SK-N-SH (cell line): ENCODE measurements around the gene CDKAL1. TPM values are rescaled to one million over a fixed set of nuclear protein-coding genes. Genes with fewer than 3 reads are reported as not detected.
A peak's percentile ranks its signal among the peaks of the same experiment; 100 is the strongest.

Experiments
- CTCF ChIA-PET: fragments of 300-600, 350-600 bp; formaldehyde crosslinking; extraction: SDS; loops from one replicate; lab custom pipeline; 2021; lab: Yijun Ruan, JAX
- POLR2A ChIA-PET: fragments of 350-600 bp; sonication (Branson Sonifier 250); formaldehyde crosslinking; extraction: SDS; loops from one replicate; lab custom pipeline; 2020; ENCODE audit warnings: antibody characterized with exemption, inconsistent platforms; lab: Yijun Ruan, JAX
- DNase-seq: peaks from one replicate; pipeline ENCODE4 v3.0.0; 2012
- H2AFZ ChIP-seq: fragments of 200-600 bp; sonication (generic); 2 replicates; pipeline ENCODE4 v1.8.1; 2016; ENCODE audit warnings: antibody characterized with exemption, mild to moderate bottlenecking, low read depth
- H3F3A ChIP-seq: fragments of 200-600 bp; sonication (generic); replicated peaks from 2 replicates; pipeline ENCODE3; 2016; ENCODE audit warnings: antibody characterized with exemption, mild to moderate bottlenecking; ENCODE audit not compliant: insufficient read depth
- H3K27ac ChIP-seq, 2 experiments: fragments of 200-500 bp in 1 of 2; fragments of 200-600 bp in 1 of 2; sonication (Bioruptor generic) in 1 of 2; sonication (generic), shearing (Covaris generic) in 1 of 2; 2 replicates each; pipeline versions ENCODE4 v1.5.1 to v1.6.1; 2014 to 2016; ENCODE audit warnings: low read depth in 2 of 2, inconsistent platforms in 1 of 2, low read length in 1 of 2, mild to moderate bottlenecking in 1 of 2, mixed read lengths in 1 of 2
- H3K27me3 ChIP-seq: fragments of 200-600 bp; sonication (generic), shearing (Covaris generic); 2 replicates; pipeline ENCODE4 v1.6.1; 2016; ENCODE audit warnings: mixed run types; ENCODE audit not compliant: insufficient read depth
- H3K36me3 ChIP-seq, 2 experiments: fragments of 200-500 bp in 1 of 2; fragments of 200-600 bp in 1 of 2; sonication (Bioruptor generic) in 1 of 2; sonication (generic) in 1 of 2; replicated peaks in 1 of 2; 2 replicates each; pipeline versions ENCODE3 to v1.5.1; 2014 to 2016; ENCODE audit warnings: low read length in 1 of 2, mild to moderate bottlenecking in 1 of 2; ENCODE audit not compliant: insufficient read depth in 2 of 2, control insufficient read depth in 1 of 2
- H3K4me1 ChIP-seq, 2 experiments: fragments of 200-500 bp in 1 of 2; fragments of 200-600 bp in 1 of 2; sonication (Bioruptor generic) in 1 of 2; sonication (generic), shearing (Covaris generic) in 1 of 2; 2 replicates each; pipeline versions ENCODE4 v1.5.1 to v1.6.1; 2014 to 2016; ENCODE audit warnings: low read depth in 1 of 2, low read length in 1 of 2, mixed run types in 1 of 2; ENCODE audit not compliant: insufficient read depth in 2 of 2, control insufficient read depth in 1 of 2
- H3K4me2 ChIP-seq: fragments of 200-600 bp; sonication (generic), shearing (Covaris generic); 2 replicates; pipeline ENCODE4 v1.6.1; 2017; ENCODE audit warnings: mixed run types
- H3K4me3 ChIP-seq, 2 experiments: fragments of 200-500 bp in 1 of 2; fragments of 200-600 bp in 1 of 2; sonication (Bioruptor generic) in 1 of 2; sonication (generic), shearing (Covaris generic) in 1 of 2; 2 replicates each; pipeline versions ENCODE4 v1.5.1 to v1.8.1; 2014 to 2016; ENCODE audit warnings: low read depth in 2 of 2, inconsistent platforms in 1 of 2, low read length in 1 of 2, mild to moderate bottlenecking in 1 of 2, mixed read lengths in 1 of 2, moderate library complexity in 1 of 2
- H3K79me2 ChIP-seq: fragments of 200-600 bp; sonication (generic); 2 replicates; pipeline ENCODE4 v1.8.1; 2017; ENCODE audit warnings: mild to moderate bottlenecking; ENCODE audit not compliant: insufficient read depth
- H3K9ac ChIP-seq: fragments of 200-600 bp; sonication (generic); 2 replicates; pipeline ENCODE4 v1.6.1; 2017; ENCODE audit warnings: mixed run types
- H3K9me2 ChIP-seq: fragments of 200-600 bp; sonication (generic); 2 replicates; pipeline ENCODE4 v1.6.1; 2017; ENCODE audit warnings: mixed run types
- H3K9me3 ChIP-seq: fragments of 200-600 bp; sonication (generic); 2 replicates; pipeline ENCODE4 v1.6.1; 2017; ENCODE audit warnings: mixed run types, mild to moderate bottlenecking, moderate library complexity
- H4K20me1 ChIP-seq: fragments of 200-600 bp; sonication (generic); 2 replicates; pipeline ENCODE4 v1.6.1; 2017; ENCODE audit warnings: mild to moderate bottlenecking, mixed run types; ENCODE audit not compliant: insufficient read depth
- EP300 ChIP-seq, 2 experiments: IDR thresholded peaks; 2 replicates each; pipeline versions ENCODE4 v1.4.0 to v1.6.1; 2012; ENCODE audit warnings: borderline replicate concordance in 1 of 2, low read depth in 1 of 2, low read length in 1 of 2
- EZH2phosphoT487 ChIP-seq: fragments of 200-600 bp; sonication (generic); IDR thresholded peaks from 2 replicates; pipeline ENCODE4 v1.6.1; 2017; ENCODE audit warnings: low read depth, mixed run types, mild to moderate bottlenecking, antibody characterized with exemption, moderate library complexity, borderline replicate concordance
- FOXJ3 ChIP-seq: sonication (generic); formaldehyde crosslinking; IDR thresholded peaks from 2 replicates; pipeline ENCODE4 v1.5.1; 2020; ENCODE audit warnings: mild to moderate bottlenecking, missing genetic modification reagents
- FOXM1 ChIP-seq: IDR thresholded peaks from 2 replicates; pipeline ENCODE4 v1.4.0; 2012; ENCODE audit warnings: low read depth, mild to moderate bottlenecking
- GATA2 ChIP-seq: sonication (generic); formaldehyde crosslinking; IDR thresholded peaks from 2 replicates; pipeline ENCODE4 v1.5.0; 2020; ENCODE audit warnings: mild to moderate bottlenecking, missing genetic modification reagents
- MXI1 ChIP-seq: IDR thresholded peaks from 2 replicates; pipeline ENCODE4 v1.6.1; 2012; ENCODE audit warnings: mild to moderate bottlenecking, low read depth, low read length, improper control_type of control experiment
- NRF1 ChIP-seq: IDR thresholded peaks from 2 replicates; pipeline ENCODE4 v1.6.1; 2012; ENCODE audit warnings: low read depth, mild to moderate bottlenecking, low read length
- RAD21 ChIP-seq: IDR thresholded peaks from 2 replicates; pipeline ENCODE4 v1.6.1; 2012; ENCODE audit warnings: mild to moderate bottlenecking, low read length
- RCOR1 ChIP-seq: fragments of 150-350 bp; IDR thresholded peaks from 2 replicates; pipeline ENCODE4 v1.6.1; 2017; ENCODE audit warnings: antibody characterized with exemption, low read length
- RXRA ChIP-seq: IDR thresholded peaks from 2 replicates; pipeline ENCODE4 v1.4.0; 2012; ENCODE audit warnings: low read depth, mild to moderate bottlenecking, borderline replicate concordance
- SIN3A ChIP-seq: IDR thresholded peaks from 2 replicates; pipeline ENCODE4 v1.6.1; 2012; ENCODE audit warnings: low read depth, mild to moderate bottlenecking, low read length, moderate library complexity, borderline replicate concordance
- SMC3 ChIP-seq: IDR thresholded peaks from 2 replicates; pipeline ENCODE4 v1.6.1; 2012; ENCODE audit warnings: low read depth, low read length, improper control_type of control experiment
- TEAD4 ChIP-seq: IDR thresholded peaks from 2 replicates; pipeline ENCODE4 v1.4.0; 2012; ENCODE audit warnings: mild to moderate bottlenecking, borderline replicate concordance; ENCODE audit not compliant: insufficient read depth
- WGBS: methylation state at CpG from one replicate; pipeline ENCODE4 v1.1.6; 2017; ENCODE audit warnings: low lambda C conversion rate; 5-methylcytosine and 5-hydroxymethylcytosine counted together
- polyA plus RNA-seq, 3 experiments: library from polyadenylated mRNA; depleted of rRNA; stranded (reverse); fragments of >200 nt; gene quantifications; 2 replicates each; pipeline ENCODE4 v1.2.3, GENCODE V29; 2012
- TF ChIP-seq, protein P1 (sequence below): fragments of 200-600 bp; sonication (generic); IDR thresholded peaks from 2 replicates; pipeline ENCODE4 v1.6.1; 2017; ENCODE audit warnings: antibody characterized with exemption, mild to moderate bottlenecking, moderate library complexity
- TF ChIP-seq, protein P2 (sequence below): IDR thresholded peaks from 2 replicates; pipeline ENCODE4 v1.4.0; 2012; ENCODE audit warnings: low read depth, borderline replicate concordance
- TF ChIP-seq, protein P3 (sequence below): IDR thresholded peaks from 2 replicates; pipeline ENCODE4 v1.4.0; 2012; ENCODE audit warnings: low read depth, borderline replicate concordance
- TF ChIP-seq, protein P4 (sequence below): fragments of 150-350 bp; IDR thresholded peaks from 2 replicates; pipeline ENCODE4 v1.6.1; 2016; ENCODE audit warnings: mild to moderate bottlenecking, low read depth, low read length
- TF ChIP-seq, protein P5 (sequence below): IDR thresholded peaks from 2 replicates; pipeline ENCODE4 v1.6.1; 2012; ENCODE audit warnings: mild to moderate bottlenecking, low read depth, low read length, moderate library complexity

Gene CDKAL1
- polyA plus RNA-seq, 1 of the 3 experiments (the other 2 are of a cell fraction) = 2.6 TPM

DNA sequence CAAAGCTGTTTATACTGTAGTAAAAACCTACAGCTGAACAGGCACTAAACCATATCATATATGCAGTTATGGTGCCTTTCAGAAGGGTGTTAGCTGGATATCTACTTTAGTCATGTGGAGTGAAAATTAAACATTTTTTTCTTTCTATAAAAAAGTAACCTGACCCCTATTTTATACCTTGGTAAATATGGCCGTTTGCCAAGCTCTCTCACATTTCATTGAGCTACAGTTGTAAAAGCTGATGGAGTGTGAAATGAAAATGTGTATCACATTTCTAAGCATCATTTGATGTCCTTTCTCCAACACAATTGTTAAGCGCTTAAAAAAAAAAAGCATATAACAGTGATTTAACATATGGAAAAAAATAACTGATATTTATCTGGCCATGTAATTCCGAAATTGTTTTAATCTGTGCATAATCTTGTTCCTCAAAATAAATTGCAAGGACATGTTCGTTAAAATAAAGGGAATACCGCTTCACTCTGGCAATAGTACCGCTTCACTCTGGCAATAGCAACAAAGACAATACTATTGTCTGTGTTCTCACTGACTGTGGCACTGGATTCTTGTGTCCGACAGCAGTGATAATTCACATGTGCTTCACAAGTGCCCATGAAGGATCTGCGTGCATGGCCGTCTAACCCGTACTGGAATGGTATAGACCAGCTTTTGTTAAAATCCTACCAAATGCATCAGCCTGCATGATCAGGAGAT is 667.5 kb downstream of the CDKAL1 start:
- Histone ChIP-seq H3K9me3 (no peaks in the 10 kb centered on the region), H3F3A (no peaks in the 10 kb centered on the region), H3K27ac (peak overlapping the region in 1 of 2 experiments; percentile 99; a peak in 3 of 4 replicates), H3K4me1 (peaks cover 15 to 39% of the 10 kb centered on the region in 2 experiments; a peak in 3 of 4 replicates), H4K20me1 (no peaks in the 10 kb centered on the region), H3K9ac (no peak overlapping the region), H3K9me2 (no peaks in the 10 kb centered on the region), H3K27me3 (no peaks in the 10 kb centered on the region), H2AFZ (no peak overlapping the region), H3K79me2 (no peaks in the 10 kb centered on the region), H3K36me3 (no peaks in the 10 kb centered on the region), H3K4me2 (no peak overlapping the region), H3K4me3 (no peak overlapping the region)
- peak; percentile 47 for DNase-seq
- CTCF ChIA-PET = interaction anchor here (0.6 to 1.7 kb wide), 9 partner anchors 21 to 326 kb away, joined by 3 to 6 read pairs (median 3); no protein-coding TSS in a partner anchor
- POLR2A ChIA-PET = interaction anchor here (0.6 to 4.1 kb wide), 8 partner anchors 39 to 624 kb away, joined by 3 to 41 read pairs (median 8); partner anchors contain the start of gene SOX4
- WGBS = 64% methylated on average over 10 of the region's 10 CpGs
- TF ChIP-seq SMC3 (no peak), TEAD4 (no peak), RCOR1 (0 out of 2 replicates have a peak, but pooled peaks have one; percentile 35), RAD21 (peak; percentile 32), GATA2 (peak; percentile 64), NRF1 (no peak), MXI1 (peak; percentile 86; the same call in 1 of the 2 replicates), EZH2phosphoT487 (no peak), SIN3A (no peak), FOXM1 (no peak), FOXJ3 (CRISPR knock-in tag) (no peak), RXRA (no peak), EP300 (IDR thresholded peaks at IDR 0.05; ENCODE audit: borderline replicate concordance in 1 of 2, low read depth in 1 of 2, low read length in 1 of 2) (0 out of 4 replicates have a peak, but pooled peaks of 1 of the 2 experiments have one; percentile 5)
- TF ChIP-seq, protein P1, sequence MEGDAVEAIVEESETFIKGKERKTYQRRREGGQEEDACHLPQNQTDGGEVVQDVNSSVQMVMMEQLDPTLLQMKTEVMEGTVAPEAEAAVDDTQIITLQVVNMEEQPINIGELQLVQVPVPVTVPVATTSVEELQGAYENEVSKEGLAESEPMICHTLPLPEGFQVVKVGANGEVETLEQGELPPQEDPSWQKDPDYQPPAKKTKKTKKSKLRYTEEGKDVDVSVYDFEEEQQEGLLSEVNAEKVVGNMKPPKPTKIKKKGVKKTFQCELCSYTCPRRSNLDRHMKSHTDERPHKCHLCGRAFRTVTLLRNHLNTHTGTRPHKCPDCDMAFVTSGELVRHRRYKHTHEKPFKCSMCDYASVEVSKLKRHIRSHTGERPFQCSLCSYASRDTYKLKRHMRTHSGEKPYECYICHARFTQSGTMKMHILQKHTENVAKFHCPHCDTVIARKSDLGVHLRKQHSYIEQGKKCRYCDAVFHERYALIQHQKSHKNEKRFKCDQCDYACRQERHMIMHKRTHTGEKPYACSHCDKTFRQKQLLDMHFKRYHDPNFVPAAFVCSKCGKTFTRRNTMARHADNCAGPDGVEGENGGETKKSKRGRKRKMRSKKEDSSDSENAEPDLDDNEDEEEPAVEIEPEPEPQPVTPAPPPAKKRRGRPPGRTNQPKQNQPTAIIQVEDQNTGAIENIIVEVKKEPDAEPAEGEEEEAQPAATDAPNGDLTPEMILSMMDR = no peak
- TF ChIP-seq, protein P2, sequence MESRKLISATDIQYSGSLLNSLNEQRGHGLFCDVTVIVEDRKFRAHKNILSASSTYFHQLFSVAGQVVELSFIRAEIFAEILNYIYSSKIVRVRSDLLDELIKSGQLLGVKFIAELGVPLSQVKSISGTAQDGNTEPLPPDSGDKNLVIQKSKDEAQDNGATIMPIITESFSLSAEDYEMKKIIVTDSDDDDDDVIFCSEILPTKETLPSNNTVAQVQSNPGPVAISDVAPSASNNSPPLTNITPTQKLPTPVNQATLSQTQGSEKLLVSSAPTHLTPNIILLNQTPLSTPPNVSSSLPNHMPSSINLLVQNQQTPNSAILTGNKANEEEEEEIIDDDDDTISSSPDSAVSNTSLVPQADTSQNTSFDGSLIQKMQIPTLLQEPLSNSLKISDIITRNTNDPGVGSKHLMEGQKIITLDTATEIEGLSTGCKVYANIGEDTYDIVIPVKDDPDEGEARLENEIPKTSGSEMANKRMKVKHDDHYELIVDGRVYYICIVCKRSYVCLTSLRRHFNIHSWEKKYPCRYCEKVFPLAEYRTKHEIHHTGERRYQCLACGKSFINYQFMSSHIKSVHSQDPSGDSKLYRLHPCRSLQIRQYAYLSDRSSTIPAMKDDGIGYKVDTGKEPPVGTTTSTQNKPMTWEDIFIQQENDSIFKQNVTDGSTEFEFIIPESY = no peak
- TF ChIP-seq, protein P3, sequence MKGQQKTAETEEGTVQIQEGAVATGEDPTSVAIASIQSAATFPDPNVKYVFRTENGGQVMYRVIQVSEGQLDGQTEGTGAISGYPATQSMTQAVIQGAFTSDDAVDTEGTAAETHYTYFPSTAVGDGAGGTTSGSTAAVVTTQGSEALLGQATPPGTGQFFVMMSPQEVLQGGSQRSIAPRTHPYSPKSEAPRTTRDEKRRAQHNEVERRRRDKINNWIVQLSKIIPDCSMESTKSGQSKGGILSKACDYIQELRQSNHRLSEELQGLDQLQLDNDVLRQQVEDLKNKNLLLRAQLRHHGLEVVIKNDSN = no peak
- TF ChIP-seq, protein P4, sequence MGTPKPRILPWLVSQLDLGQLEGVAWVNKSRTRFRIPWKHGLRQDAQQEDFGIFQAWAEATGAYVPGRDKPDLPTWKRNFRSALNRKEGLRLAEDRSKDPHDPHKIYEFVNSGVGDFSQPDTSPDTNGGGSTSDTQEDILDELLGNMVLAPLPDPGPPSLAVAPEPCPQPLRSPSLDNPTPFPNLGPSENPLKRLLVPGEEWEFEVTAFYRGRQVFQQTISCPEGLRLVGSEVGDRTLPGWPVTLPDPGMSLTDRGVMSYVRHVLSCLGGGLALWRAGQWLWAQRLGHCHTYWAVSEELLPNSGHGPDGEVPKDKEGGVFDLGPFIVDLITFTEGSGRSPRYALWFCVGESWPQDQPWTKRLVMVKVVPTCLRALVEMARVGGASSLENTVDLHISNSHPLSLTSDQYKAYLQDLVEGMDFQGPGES = no peak
- TF ChIP-seq, protein P5, sequence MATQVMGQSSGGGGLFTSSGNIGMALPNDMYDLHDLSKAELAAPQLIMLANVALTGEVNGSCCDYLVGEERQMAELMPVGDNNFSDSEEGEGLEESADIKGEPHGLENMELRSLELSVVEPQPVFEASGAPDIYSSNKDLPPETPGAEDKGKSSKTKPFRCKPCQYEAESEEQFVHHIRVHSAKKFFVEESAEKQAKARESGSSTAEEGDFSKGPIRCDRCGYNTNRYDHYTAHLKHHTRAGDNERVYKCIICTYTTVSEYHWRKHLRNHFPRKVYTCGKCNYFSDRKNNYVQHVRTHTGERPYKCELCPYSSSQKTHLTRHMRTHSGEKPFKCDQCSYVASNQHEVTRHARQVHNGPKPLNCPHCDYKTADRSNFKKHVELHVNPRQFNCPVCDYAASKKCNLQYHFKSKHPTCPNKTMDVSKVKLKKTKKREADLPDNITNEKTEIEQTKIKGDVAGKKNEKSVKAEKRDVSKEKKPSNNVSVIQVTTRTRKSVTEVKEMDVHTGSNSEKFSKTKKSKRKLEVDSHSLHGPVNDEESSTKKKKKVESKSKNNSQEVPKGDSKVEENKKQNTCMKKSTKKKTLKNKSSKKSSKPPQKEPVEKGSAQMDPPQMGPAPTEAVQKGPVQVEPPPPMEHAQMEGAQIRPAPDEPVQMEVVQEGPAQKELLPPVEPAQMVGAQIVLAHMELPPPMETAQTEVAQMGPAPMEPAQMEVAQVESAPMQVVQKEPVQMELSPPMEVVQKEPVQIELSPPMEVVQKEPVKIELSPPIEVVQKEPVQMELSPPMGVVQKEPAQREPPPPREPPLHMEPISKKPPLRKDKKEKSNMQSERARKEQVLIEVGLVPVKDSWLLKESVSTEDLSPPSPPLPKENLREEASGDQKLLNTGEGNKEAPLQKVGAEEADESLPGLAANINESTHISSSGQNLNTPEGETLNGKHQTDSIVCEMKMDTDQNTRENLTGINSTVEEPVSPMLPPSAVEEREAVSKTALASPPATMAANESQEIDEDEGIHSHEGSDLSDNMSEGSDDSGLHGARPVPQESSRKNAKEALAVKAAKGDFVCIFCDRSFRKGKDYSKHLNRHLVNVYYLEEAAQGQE = no peak
